ENCODE measurements around the gene SLC8A1. TPM values are rescaled to one million over a fixed set of nuclear protein-coding genes. Genes with fewer than 3 reads are reported as not detected.

SLC8A1 gene
- total RNA-seq, 2 donors from 2014 or later: 0.43 to 0.64 TPM

DNA sequence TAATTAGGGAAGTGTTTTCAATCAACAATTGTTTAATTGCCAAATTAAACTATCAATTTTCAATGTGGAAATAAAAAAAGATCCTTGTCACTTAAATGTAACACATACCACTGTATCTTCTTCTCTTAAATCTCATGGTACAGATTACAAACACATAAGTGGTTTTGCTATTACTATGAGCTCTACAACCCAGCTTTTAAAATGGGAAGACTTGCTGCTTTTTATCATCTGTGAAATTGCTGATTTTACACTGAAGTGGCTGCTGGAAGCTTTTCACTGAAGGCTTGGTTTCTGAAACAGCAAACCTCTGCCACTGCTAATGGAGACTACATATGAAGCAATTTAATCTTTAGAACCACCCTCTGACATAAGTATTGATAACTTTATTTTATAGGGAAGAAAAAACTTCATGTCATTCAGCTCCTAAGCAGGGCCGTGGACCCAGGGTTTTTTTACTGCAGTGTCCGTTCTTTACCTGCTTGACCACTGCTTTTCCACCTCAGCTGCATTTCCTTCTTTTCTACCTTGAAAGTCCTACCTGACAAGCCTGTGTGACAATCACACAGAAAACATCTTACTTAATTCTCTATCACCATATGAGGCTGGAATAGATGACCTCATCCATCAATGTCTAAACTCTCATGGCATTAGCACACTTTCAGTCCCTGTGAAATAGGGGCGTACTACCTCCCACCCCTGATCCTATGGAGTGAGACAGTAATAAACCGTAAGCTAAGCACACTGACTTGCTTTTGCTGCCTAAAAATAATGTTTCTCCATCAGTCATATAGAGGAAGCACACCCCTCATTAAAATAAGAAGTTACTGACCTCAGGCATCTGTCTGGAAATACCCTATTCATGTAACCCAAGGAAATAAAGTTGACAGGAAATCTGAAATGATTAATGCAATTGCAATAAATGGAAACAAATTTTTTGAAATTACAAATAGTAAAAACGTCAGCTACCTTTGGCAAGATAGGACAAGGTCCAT, 19.2 kb upstream of the SLC8A1 start:
- DNase-seq (ENCODE audit: low spot score in 2 of 2) (no peak), ATAC-seq (no peak)
- Mint-ChIP-seq H3K27ac (no peak overlapping the region), H3K9me3 (peaks cover 0 to 6% of the 10 kb centered on the region in 2 donors), H3K36me3 (no peaks in the 10 kb centered on the region)

DNA sequence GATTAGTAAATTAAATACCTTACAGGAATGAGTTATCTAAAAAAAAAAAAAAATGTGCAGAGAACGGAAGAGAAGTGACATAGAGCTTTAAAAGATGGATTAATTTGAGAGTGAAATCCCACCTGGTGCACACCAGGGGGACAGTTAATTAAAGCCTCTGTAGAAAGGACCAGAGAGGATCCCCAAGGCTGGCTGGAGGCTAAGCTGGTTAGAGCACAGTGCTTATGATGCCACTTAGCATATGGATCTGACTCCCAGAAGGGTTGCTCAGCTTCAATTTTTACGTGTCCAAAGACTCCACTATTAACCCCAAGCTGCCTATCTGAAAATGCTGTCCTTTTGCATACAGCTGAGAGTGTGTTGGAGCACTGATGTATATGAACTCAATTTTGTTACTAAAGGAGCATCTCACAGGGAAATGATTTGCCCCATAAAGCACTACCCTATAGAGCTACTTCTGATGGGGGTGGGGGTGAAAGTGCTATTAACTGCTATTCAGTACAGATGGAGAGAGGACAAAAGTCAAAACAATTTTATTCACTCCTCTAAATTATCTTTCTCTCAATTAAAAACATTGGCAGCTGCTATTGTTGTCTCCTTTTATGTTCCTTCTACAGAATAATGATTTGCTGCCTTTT, 15.2 kb upstream of the SLC8A1 start:
- Mint-ChIP-seq H3K36me3 (no peaks in the 10 kb centered on the region), H3K27ac (no peak overlapping the region), H3K9me3 (no peaks in the 10 kb centered on the region)
- DNase-seq (ENCODE audit: low spot score in 2 of 2) (no peak), ATAC-seq (no peak)

DNA sequence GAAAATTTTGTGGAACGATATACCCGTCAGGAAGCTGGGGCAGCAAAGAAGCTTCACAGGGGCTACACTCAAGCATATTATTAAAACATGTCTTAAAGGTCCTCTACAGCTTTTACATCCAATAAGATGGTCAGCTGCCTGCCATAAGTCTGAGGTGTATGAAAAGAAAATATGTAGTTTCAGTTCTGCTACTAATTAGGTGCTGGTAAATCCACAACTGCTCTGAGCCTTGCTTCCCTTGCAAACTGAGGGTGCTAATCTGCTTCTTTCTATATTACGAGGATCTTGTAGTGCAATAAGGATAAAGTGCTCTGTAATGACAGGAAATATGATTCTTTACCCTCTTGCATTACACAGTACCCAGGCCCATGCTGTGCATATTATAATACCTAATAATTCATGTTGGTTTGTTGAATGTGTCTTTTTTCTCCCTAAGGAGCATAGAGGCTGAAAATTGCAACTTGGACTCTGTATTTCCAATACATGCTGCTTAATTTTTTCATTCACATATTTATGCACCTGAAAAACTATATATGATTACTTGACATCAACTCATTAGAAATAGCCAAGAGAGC, 14.5 kb upstream of the SLC8A1 start:
- Mint-ChIP-seq H3K36me3 (no peaks in the 10 kb centered on the region), H3K27ac (no peak overlapping the region), H3K9me3 (no peaks in the 10 kb centered on the region)
- DNase-seq (ENCODE audit: low spot score in 2 of 2): no peak
- ATAC-seq: no peak

DNA sequence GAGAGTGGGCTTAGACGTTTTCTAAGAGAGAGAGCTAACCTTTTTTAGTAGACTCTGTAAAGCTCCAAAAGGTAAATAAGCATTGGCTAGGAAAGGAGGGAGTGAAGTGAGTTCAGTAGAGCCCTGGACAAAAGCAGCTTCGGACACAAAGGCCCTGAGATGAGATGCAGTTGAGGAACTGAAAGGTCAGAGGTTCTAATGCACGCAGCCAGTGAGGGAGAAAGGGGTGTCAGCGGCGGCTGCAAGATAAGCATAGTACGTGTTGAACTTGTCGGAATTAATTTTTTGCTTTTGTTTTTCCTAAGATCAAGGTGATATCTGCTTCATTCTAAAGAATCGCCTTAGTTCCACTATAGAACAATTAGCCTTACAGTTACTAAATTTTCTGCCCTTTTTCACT, 11.2 kb upstream of the SLC8A1 start:
- H3K9me3 Mint-ChIP-seq: no peaks in the 10 kb centered on the region
- no peak overlapping the region for H3K27ac Mint-ChIP-seq
- H3K36me3 Mint-ChIP-seq: no peaks in the 10 kb centered on the region
- no peak for DNase-seq (ENCODE audit: low spot score in 2 of 2)
- no peak for ATAC-seq

DNA sequence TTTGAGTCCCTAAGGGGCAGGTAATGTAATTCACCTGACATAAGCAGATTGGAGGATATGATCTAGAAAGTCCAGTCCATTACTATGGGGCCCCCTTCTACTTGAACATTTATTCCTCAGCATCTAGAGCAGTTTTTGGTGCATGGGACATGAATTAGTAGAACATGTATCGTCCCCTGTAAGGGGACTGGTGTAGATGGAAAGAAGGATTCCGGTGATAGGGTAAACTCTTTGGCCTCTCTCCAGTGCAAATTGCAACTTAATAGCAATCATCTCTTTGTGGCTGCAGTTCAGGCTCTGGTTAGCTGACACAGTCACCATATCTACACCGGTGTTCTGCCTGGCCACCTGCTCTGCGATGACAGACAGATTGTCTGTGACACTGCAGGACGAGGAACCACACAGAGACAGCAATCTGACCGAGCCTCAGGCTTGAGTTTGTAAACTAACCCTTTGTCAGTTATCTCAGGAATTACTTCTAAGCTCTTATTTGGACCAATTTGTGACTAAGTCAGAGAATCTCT, 6.4 kb upstream of the SLC8A1 start:
- Mint-ChIP-seq H3K9me3 (no peaks in the 10 kb centered on the region), H3K27ac (no peak overlapping the region), H3K36me3 (no peaks in the 10 kb centered on the region)
- no peak for DNase-seq (ENCODE audit: low spot score in 2 of 2)
- no peak for ATAC-seq

DNA sequence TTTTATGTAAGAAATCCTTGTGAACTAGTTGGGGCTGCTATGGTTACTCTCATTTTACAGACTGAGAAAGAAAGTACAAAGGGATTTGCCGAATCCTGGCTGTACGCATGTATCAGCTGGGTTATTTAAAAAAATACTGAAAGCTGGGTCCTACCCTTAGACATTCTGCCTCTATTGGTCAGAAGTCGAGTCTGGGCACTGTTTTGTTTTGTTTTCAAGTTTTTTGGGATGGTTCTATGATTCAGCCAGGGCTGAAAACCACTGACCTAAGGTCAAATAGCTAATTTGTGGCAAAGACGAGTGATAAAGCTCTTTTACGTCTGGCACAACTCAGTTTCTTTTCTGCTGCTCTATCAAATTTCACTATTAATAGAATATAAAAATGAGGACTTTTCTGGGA, 5.9 kb upstream of the SLC8A1 start:
- DNase-seq (ENCODE audit: low spot score in 2 of 2) (no peak), ATAC-seq (no peak)
- peaks cover 0 to 3% of the 10 kb centered on the region in 2 donors for H3K36me3 Mint-ChIP-seq
- no peak overlapping the region for H3K27ac Mint-ChIP-seq
- no peaks in the 10 kb centered on the region for H3K9me3 Mint-ChIP-seq

DNA sequence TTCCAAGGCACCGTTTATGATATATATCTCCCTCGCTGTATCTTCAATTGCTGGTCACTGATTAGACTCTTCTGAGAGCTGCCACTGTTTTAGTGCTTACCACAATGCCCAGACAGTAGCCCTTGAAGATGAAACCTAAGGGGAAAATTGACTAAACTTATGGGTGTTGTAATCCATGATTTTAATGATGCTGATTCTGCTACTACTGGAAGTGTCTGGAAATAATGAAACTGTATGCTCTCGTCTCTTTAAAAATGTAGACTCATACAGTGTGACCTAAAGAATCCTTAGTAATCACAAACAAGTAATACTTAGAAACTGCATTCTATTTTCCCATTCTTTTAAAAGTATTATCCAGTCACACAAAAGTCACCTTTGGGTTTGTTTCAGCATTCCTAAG, 5.5 kb upstream of the SLC8A1 start:
- peaks cover 0 to 3% of the 10 kb centered on the region in 2 donors for H3K9me3 Mint-ChIP-seq
- no peak for DNase-seq (ENCODE audit: low spot score in 2 of 2)

DNA sequence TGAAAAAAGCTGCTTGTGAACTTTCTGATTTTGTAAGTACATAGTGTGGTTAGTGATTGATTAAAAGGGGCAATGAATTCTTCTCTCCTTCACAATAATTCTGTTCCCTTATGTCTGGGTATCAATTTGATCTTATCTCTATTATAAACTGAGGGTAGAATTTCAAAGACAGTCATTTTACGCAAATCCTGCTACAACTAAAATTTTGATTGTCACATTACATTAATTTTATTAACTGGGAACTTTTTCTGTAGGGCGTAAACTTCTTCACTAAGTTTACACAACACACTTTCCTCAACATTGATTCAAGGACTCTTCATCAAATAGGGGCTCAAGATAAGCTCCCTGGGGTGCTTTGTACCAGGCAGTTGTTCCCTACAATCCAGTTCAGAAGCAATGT, 5.0 kb upstream of the SLC8A1 start:
- peaks cover 0 to 5% of the 10 kb centered on the region in 2 donors for H3K9me3 Mint-ChIP-seq
- no peak for DNase-seq (ENCODE audit: low spot score in 2 of 2)
- H3K36me3 Mint-ChIP-seq: peaks cover 6 to 10% of the 10 kb centered on the region in 2 donors
- H3K27ac Mint-ChIP-seq: no peak overlapping the region
- no peak for ATAC-seq

More for the DNA sequence above, 5.5 kb upstream of the SLC8A1 start:
- H3K27ac Mint-ChIP-seq: no peak overlapping the region
- ATAC-seq: no peak
- peaks cover 4 to 8% of the 10 kb centered on the region in 2 donors for H3K36me3 Mint-ChIP-seq

DNA sequence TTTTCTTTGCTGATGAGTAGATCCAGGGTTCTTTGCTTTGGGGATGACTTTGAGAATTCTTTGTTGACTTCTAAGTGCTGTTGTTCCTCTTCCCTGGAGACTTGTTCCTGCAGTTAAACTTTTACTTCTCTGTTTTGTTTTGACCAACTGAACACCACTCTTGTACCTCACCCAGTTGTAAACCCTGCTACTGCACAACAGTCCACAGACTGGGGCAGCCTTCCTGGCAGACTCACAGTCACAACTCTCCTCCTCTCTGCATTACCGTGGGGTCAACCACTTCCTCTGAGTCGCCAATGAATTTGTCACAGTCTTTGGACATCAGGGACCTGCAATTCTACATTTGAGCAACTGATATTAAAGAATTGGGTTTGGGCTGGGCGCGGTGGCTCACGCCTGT, 3.8 kb upstream of the SLC8A1 start:
- H3K9me3 Mint-ChIP-seq: peaks cover 0 to 5% of the 10 kb centered on the region in 2 donors
- no peak for ATAC-seq

DNA sequence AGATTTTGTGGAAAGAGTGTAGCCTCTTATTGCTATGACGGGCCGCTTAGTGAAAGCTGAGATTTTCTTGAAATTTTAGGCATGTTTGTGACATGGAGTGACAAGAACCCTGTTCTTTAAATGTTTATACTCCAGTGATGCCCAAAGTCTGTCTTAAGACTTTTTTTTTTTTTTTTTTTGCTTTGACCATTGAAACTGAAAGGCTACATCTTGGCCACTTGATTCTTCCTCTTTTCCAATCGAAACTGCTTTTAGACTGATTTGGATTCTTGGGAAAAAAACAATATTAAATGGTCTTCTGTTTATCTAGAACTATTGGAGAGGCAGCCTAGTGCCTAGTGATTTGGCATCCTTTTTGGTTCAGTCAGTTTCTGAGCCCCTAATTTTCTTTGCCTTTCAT, 2.4 kb upstream of the SLC8A1 start:
- Mint-ChIP-seq H3K27ac (no peak overlapping the region), H3K36me3 (peaks cover 14 to 16% of the 10 kb centered on the region in 2 donors), H3K9me3 (peaks cover 0 to 5% of the 10 kb centered on the region in 2 donors)
- ATAC-seq (no peak), DNase-seq (ENCODE audit: low spot score in 2 of 2) (no peak)

More for the DNA sequence above, 3.8 kb upstream of the SLC8A1 start:
- Mint-ChIP-seq H3K36me3 (peaks cover 14 to 16% of the 10 kb centered on the region in 2 donors), H3K27ac (no peak overlapping the region)
- no peak for DNase-seq (ENCODE audit: low spot score in 2 of 2)

DNA sequence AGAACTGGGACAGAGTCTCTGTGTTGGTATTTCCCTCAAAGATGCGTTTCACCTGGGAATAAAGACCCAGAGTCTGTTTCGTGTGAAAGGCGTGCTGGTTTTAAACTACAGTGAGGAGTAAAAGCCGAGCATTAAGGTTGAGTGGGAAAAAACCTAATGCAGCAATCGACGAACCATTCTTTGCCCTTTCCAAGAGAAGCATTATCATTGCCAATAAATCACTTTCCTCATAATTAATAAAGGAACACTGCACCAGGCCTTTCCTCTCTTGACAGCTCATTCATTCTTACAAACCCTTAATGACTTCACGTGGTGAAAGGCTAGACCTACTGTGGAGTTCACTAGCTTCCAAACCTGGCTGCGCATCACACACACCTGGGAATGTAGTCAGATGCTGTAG, 896 bp upstream of the SLC8A1 start:
- H3K9me3 Mint-ChIP-seq: peaks cover 0 to 5% of the 10 kb centered on the region in 2 donors
- no peak for ATAC-seq
- DNase-seq (ENCODE audit: low spot score in 2 of 2): no peak
- H3K27ac Mint-ChIP-seq: no peak overlapping the region
- H3K36me3 Mint-ChIP-seq: peaks cover 14 to 16% of the 10 kb centered on the region in 2 donors

DNA sequence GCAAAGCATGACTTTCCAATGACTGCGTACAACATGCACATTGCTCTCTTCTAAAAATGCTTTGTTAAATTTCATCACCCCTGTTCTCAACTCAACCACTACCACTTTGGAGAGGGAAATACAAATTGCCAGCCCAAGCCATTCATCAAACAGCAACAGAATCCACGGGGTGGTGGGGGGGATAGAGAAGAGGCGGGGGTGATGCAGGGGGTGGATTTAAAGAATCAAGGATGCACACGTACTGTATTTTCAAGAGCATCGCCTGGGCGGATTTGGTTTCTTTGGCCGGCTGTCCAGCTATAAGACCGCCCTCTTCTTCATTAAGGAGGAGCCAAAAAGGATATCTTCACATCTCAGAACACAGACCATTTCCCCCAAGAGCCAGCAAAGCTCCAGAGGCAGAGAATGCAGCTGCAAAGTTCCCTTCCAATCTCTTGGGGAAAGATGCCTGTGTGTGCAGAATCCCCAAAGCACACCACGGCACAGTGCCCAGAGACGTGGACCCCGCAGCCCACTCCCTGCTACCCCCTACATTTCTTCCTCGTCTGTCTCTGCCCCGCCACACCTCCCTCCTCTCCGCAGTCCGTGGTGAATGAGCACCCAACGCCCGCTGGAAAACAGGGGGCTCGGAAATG, 977 bp downstream of the SLC8A1 start:
- Mint-ChIP-seq H3K9me3 (peaks cover 0 to 5% of the 10 kb centered on the region in 2 donors), H3K27ac (no peak overlapping the region), H3K36me3 (peaks cover 14 to 16% of the 10 kb centered on the region in 2 donors)
- DNase-seq (ENCODE audit: low spot score in 2 of 2): no peak
- ATAC-seq: peak in 1 of 2 donors; percentile 34

DNA sequence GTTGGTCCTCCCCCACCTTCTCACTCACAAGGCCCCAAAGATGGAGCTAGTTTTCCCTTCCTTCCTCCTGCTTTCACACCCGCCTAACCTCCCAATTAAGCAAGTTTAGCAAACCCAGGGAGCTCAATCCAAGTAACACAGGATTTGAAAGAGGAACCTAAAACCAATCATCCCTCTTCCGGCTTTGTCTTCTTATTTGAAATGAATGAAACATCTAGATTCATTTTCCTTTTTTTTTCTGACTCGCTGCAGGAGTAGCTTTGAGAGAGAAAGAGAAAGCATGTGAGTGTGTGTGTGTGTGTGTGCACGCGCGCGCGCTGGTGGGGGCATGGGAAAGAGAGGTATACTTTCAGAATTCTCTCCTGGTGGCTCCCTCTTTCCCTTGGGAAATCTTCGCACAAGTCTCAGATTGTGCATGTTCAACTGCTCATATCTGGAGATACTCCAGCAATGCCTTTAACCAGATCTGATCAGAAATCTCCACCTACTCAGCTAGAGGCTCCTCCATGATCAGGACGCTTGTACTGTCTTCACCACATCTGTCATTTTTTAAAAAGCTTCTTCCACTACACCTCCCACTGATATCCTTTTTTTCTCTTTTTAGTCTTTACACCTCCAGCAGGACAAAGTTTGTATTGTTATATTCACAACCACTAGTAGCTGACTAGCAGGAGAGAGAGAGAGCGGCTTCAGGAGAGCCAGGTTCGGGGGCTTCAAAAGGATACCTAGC, 1.7 kb downstream of the SLC8A1 start:
- peaks cover 0 to 5% of the 10 kb centered on the region in 2 donors for H3K9me3 Mint-ChIP-seq
- no peak overlapping the region for H3K27ac Mint-ChIP-seq
- peaks cover 14 to 16% of the 10 kb centered on the region in 2 donors for H3K36me3 Mint-ChIP-seq
- DNase-seq (ENCODE audit: low spot score in 2 of 2) (no peak), ATAC-seq (peak in 1 of 2 donors; percentile 39)

DNA sequence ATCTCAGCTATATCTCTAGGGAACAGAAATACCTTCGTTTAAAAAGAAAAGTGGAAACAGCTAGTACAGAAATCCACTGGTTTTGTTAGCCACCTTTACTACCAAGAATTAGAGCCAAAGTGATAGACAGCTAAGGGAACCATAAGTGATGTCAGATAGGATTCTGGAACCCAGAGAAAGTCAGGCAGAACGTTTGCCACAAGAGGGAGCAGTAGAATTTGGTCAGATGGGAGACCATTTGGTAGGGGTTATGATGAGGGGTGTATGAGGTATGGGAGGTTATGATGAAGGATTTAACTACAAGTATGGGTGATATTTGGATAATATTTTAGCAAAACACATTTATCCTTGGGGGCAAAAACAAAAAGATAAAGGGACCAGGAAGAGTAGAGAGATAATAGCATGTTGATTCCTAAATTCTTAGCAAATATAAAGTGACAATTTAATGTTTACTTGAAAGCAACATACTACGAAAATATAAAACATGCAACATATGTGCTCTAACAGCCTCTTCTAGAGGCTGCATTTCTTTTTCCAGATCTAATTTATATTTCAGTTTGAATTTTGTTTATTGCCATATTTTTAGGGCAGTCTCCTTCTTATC, 3.3 kb downstream of the SLC8A1 start:
- peaks cover 0 to 5% of the 10 kb centered on the region in 2 donors for H3K9me3 Mint-ChIP-seq
- peaks cover 14 to 16% of the 10 kb centered on the region in 2 donors for H3K36me3 Mint-ChIP-seq
- ATAC-seq (no peak), DNase-seq (ENCODE audit: low spot score in 2 of 2) (no peak)
- no peak overlapping the region for H3K27ac Mint-ChIP-seq

DNA sequence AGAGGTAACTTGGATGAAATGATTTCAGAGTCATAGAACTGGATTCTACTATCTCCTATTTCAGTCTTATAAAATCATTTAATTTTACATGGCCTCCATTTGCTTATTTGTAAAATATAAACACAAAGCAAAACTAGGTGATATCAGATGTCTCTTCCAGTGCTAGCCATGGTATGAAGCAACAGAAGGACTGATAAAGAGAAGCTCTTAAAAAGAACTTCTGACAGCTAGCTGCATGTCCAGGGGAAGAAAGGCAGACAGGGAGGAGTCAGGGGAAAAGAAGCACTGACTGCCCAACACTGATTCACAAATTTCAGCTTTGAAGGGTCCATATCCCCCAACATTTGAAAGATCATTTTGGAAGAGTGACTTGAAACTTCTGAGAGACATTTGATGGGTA, 6.4 kb downstream of the SLC8A1 start:
- H3K9me3 Mint-ChIP-seq: peaks cover 0 to 4% of the 10 kb centered on the region in 2 donors
- DNase-seq (ENCODE audit: low spot score in 2 of 2) (no peak), ATAC-seq (no peak)
- H3K27ac Mint-ChIP-seq: no peak overlapping the region
- no peaks in the 10 kb centered on the region for H3K36me3 Mint-ChIP-seq

DNA sequence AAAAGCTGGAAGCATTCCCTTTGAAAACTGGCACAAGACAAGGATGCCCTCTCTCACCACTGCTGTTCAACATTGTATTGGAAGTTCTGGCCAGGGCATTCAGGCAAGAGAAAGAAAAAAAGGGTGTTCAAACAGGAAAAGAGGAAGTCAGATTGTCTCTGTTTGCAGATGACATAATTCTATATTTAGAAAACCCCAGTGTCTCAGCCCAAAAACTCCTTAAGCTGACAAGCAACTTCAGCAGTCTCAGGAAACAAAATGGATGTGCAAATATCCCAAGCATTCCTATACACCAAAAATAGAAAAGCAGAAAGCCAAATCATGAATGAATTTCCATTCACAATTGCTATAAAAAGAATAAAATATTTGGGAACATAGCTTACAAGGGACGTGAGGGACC, 11.1 kb downstream of the SLC8A1 start:
- DNase-seq (ENCODE audit: low spot score in 2 of 2) (no peak), ATAC-seq (no peak)
- no peak overlapping the region for H3K27ac Mint-ChIP-seq
- H3K9me3 Mint-ChIP-seq: peaks cover 0 to 7% of the 10 kb centered on the region in 2 donors
- H3K36me3 Mint-ChIP-seq: no peaks in the 10 kb centered on the region

Measured in activated naive CD4-positive, alpha-beta T cell treated with anti-CD3 and anti-CD28 coated beads, Interleukin-2, amount 50 U/mL, for 72 hours (primary cell).